ENCODE results near the gene PRXL2A. TPM values are rescaled to one million over a fixed set of nuclear protein-coding genes. Genes with fewer than 3 reads are reported as not detected.

The PRXL2A gene
- total and polyA plus RNA-seq, 3 donors from 2014 or later = 102 to 106 (median 104) TPM

- Histone ChIP-seq H3K9me3 (no peaks in the 10 kb centered on the region), H3K36me3 (ENCODE audit: low read depth, missing control alignments) (no peaks in the 10 kb centered on the region), H3K27ac (no peak overlapping the region), H3K4me3 (no peak overlapping the region), H3K4me1 (peaks cover 10% of the 10 kb centered on the region), H3K27me3 (no peaks in the 10 kb centered on the region)
- DNase-seq = no peak
- WGBS, 2 donors = 90 to 93% methylated on average over 9 of the region's 9 CpGs
- TF ChIP-seq POLR2A (IDR thresholded peaks at IDR 0.05) (no peak), CTCF (IDR thresholded peaks at IDR 0.05) (no peak)
- intact Hi-C loops (cut with DNase I; ENCODE audit: low total_unique reads) = no loop called here
Observed at GRCh38 chr10:80390740-80391139, 17.6 kb upstream of the PRXL2A start.

- intact Hi-C loops (cut with DNase I; ENCODE audit: low total_unique reads) = no loop called here
- 75 to 88% methylated on average over 6 of the region's 6 CpGs for WGBS, 2 donors
- no peak for TF ChIP-seq CTCF (IDR thresholded peaks at IDR 0.05)
- TF ChIP-seq POLR2A (IDR thresholded peaks at IDR 0.05) = no peak
- no peak overlapping the region for H3K4me3 ChIP-seq
- H3K4me1 ChIP-seq = peaks cover 10% of the 10 kb centered on the region
- H3K27ac ChIP-seq = no peak overlapping the region
- H3K27me3 ChIP-seq = no peaks in the 10 kb centered on the region
- no peaks in the 10 kb centered on the region for H3K36me3 ChIP-seq (ENCODE audit: low read depth, missing control alignments)
- DNase-seq = no peak
- H3K9me3 ChIP-seq = no peaks in the 10 kb centered on the region
Observed at GRCh38 chr10:80392250-80392649, 16.1 kb upstream of the PRXL2A start.

GRCh38 chr10:80394358-80394916 lies 13.9 kb upstream of the PRXL2A start:
- no peaks in the 10 kb centered on the region for H3K36me3 ChIP-seq (ENCODE audit: low read depth, missing control alignments)
- 66 to 86% methylated on average over 2 of the region's 2 CpGs for WGBS, 2 donors
- intact Hi-C loops (cut with DNase I; ENCODE audit: low total_unique reads) = no loop called here

GRCh38 chr10:80397014-80397413 lies 11.3 kb upstream of the PRXL2A start:
- TF ChIP-seq CTCF (IDR thresholded peaks at IDR 0.05) (no peak), POLR2A (IDR thresholded peaks at IDR 0.05) (no peak)
- no peak overlapping the region for H3K4me3 ChIP-seq
- H3K27ac ChIP-seq = no peak overlapping the region
- no peaks in the 10 kb centered on the region for H3K36me3 ChIP-seq (ENCODE audit: low read depth, missing control alignments)
- 85 to 86% methylated on average over 2 of the region's 2 CpGs for WGBS, 2 donors
- DNase-seq = no peak
- intact Hi-C loops (cut with DNase I; ENCODE audit: low total_unique reads) = no loop called here
- no peaks in the 10 kb centered on the region for H3K4me1 ChIP-seq
- no peaks in the 10 kb centered on the region for H3K9me3 ChIP-seq
- H3K27me3 ChIP-seq = no peaks in the 10 kb centered on the region

More at GRCh38 chr10:80394358-80394916, 13.9 kb upstream of the PRXL2A start:
- Histone ChIP-seq H3K4me3 (no peak overlapping the region), H3K27me3 (no peaks in the 10 kb centered on the region), H3K4me1 (no peaks in the 10 kb centered on the region), H3K9me3 (no peaks in the 10 kb centered on the region), H3K27ac (no peak overlapping the region)
- no peak for TF ChIP-seq POLR2A (IDR thresholded peaks at IDR 0.05)
- no peak for TF ChIP-seq CTCF (IDR thresholded peaks at IDR 0.05)
- no peak for DNase-seq

GRCh38 chr10:80400136-80400804 lies 8.1 kb upstream of the PRXL2A start:
- Histone ChIP-seq H3K4me1 (no peaks in the 10 kb centered on the region), H3K36me3 (ENCODE audit: low read depth, missing control alignments) (no peaks in the 10 kb centered on the region), H3K9me3 (no peaks in the 10 kb centered on the region), H3K27ac (no peak overlapping the region), H3K4me3 (no peak overlapping the region), H3K27me3 (no peaks in the 10 kb centered on the region)
- TF ChIP-seq POLR2A (IDR thresholded peaks at IDR 0.05) (no peak), CTCF (IDR thresholded peaks at IDR 0.05) (no peak)
- intact Hi-C loops (cut with DNase I; ENCODE audit: low total_unique reads) = no loop called here
- no peak for DNase-seq
- WGBS, 2 donors = 72 to 77% methylated on average over 8 of the region's 8 CpGs
